Ammon's horn (tissue), 1 donor: ENCODE results near the gene RNF225.
"Not testable (repeated sequence)": the region's sequence is repeated elsewhere in the genome, so short reads cannot be mapped to it uniquely, and the experiment has no call there.

ENCODE experiments used
- DNase-seq: peaks from one replicate; pipeline ENCODE4 v3.0.0-alpha.2; 2016; ENCODE audit warnings: low spot score

RNF225 gene

DNA sequence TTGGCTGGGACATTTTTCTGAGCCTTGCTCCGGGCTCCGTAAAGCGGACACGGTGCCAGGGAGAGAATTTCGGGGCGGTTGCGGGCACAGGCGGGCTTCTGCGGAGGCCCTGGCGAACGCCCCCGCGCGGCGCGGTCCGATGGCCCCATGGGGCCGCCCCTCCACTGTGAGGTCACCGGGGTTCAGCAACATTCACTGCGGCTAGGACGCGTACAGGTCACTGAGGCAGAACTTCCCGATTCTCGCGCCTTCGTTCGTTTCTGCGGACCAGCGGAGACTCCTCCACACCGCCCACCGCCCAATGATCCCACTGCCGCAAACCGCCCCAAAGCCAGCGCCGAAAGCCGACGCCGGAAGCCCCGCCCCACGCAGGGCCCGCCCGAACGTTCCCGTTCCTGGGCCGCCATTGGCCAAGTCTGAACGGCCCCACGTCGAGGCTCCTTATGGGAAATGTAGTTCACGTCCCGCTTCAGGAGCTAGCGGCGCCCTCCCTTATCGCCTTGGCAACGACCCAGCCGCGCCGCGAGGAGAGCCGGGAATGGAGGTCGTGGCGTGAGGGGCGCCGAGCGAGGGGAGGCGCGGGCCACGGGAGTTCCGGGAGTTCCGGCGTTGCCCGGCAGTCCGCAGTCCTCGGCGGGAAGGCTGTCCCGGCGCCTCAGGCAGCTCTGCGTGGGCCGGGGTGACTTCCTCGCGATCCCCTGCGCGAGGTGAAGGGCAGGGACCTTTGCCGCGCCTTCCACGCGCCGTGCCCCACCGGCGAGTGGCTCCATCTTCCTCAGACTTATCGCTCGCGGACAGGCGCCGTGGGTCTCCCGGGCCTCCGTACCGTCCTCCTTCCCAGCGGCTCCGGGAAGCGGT lies 12.9 kb downstream of the RNF225 start, which contains the start of gene ZNF584:
Gene ZNF584 (plus strand): TSS at position 498 of the 858 bp plus-strand sequence. CDS start 499 bp downstream, outside the sequence.
- DNase-seq, result peak; percentile 98

DNA sequence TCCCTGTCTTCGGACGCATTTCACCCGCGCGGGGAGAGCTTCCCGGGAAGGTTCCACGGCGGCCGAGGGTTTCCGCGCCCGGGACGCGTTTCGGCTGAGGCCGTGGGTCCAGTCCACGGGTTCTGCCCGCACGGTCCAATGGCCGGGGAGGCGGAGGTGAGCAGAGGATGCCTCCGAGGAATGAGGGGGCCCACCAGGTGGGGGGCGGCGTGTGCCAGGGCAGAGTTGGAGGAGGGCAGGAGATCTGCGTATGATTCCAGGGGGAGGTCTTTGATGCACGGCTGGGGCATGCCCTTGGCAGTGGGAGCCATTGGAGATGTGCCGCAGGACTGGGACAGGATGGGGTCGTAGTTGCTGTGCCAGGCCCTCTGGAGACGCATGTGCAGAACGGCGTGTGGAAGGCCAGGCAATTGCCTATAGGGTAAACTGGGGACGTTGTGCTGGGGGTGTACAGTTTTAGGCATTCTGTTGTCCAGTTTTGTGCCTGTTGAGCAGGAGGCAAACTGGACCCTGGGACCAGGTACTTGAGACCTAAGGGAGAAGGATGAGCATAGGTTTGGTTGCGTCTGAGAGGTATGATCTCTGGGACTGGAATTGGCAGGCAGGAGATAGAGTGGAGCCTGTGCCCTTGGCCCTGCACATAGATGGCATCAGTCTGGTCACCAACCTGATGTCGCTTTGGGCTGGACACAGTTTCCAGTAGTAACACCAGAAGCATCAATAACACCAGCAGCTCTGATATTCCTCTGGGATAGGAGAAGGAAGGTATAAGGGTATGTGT lies 13.7 kb downstream of the RNF225 start:
- DNase-seq, result no peak

DNA sequence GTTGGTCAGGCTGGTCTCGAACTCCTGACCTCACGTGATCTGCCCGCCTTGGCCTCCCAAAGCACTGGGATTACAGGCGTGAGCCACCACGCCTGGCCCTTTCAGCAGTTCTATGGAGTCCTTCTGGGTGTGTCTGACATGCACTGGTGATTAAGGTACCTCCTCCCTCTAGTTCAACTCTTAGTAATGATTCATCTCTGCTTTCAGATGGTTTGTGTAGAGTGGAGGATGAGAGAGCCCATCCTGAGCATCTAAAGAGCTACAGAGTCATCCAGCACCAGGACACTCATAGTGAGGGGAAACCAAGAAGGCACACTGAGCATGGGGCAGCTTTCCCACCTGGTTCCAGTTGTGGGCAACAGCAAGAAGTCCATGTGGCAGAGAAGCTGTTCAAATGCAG lies 21.1 kb downstream of the RNF225 start:
- no peak for DNase-seq

DNA sequence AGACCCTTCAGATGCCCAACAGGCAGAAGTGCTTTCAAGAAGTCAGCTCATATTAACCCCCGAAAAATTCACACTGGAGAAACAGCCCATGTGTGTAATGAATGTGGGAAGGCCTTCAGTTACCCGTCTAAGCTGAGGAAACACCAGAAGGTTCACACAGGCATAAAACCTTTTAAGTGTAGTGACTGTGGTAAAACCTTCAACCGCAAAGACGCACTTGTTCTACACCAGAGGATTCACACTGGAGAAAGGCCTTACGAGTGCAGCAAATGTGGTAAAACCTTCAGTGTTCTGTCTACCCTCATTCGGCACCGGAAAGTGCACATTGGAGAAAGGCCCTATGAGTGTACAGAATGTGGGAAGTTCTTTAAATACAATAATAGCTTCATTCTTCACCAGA lies 21.6 kb downstream of the RNF225 start:
- DNase-seq, result no peak

DNA sequence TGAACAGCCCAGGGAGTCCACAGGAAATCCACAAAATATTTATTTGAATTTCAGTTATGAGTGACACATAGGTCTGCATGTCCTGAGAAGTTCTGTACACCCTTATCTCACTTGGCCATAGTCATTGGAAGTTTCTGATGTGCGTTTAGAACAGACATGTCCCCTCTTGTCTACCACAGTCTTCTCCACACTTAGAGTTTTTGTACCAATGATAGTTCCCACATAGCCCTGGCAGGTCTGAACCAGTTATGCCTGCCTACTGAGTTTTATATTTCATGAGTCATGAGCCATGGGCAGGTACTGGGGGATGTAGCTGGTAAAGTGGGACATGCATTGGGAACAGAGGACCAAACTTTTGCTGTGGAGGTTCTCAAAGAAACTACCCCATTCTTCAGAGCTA lies 33.2 kb downstream of the RNF225 start:
- DNase-seq, result no peak

DNA sequence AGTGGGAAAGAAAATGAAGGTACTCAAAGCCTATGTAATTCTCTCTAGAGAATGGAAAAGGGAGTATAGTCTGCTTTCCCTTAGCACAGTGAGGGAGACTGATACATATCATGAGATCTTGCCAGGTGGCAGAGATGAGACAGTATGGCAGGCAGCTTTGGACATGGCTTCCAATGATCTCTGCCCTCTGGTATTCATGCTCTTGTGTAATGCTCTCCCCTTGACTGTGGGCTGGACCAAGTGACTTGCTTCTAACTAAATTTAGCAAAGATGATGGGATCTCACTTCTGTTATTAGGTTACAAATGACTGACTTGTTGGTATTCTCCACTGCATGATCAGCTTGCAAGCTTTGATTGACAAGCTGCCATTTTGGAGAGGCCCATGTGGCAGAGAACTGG lies 34.3 kb downstream of the RNF225 start:
- DNase-seq, result no peak

DNA sequence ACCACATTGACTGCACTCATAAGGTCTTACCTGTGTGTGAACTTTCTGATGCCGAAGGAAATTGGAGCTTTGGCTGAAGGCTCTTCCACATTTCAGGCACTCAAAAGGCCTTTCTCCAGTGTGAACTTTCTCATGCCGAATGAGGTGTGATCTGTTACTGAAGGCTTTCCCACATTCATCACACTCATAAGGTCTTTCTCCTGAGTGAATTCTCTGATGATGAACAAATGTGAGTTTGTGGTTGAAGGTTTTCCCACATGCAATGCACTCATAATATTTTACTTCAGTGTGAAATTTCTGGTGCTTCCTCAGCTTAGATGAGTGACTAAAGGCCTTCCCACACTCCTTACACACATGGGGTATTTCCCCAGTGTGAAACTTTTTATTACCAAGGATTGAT lies 38.8 kb downstream of the RNF225 start:
- DNase-seq, result no peak

DNA sequence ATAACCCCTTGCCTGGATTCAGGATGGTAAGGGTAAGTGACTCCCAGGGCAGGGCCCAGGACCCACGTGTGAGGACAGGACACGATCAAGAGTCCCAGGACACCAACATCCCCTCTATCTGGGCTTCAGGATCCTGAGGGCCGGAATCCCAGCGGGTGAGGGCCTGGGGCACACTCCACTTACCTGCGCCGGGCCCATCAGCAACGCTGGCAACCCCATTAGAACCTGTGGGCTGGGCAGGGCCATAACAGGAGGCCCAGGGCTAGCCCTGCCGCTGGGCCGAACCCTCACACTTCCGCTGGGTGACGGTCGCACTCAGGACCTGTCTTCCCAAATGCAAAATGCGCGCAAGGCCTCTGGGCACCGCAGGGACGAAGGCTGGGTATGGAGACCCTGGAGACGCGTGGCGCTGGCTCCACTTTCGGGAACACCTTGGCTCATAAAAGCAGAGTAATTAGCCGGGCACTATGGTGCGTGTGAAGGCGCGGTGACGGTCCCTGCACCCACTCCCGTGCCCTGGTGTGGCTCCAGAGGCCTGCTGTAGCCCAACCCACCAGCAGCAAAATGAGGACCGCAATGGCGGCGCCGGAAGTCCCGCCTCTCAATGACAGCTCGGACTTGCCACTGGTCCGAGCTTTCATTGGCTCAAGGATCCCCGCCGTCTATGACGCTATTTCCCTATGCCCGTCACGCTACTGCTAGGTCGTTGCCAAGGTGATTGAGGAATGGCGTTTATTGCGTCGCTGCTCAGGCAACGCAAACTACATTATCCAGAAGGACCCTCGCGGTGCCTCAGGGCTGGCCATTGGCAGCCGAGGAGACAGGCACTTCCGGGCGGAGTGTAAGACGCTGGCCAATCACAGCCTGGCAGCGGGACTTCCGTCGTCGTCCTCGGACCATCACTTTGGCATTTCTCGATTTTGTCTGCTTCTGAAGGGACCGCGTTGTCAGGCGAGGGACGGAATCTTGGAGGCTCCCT lies 44.4 kb downstream of the RNF225 start, which contains the start of gene ZNF132:
Gene ZNF132 (minus strand): TSS at position 578 of the 979 bp plus-strand sequence. CDS start 332 bp downstream, at position 246.
- DNase-seq, result peak; percentile 100

DNA sequence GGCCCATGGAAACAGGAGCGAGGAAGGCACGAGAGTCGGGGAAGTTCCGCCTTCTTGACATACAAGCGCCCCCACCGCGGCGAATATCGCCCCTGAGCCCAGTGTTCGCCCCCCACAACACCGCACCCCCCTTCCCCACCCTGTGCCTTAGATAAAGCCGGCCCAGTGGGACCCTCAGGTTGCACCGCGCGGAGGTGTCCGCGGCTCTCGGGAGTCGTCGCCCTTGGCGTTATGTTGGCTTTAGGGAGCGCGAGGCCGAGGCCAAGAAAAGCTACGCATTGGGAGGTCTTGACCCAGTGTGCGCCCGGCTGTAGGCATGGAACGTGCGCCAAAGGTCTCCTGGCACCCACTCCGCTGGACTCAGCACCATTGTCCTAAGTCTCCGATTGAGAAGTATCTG lies 45.1 kb downstream of the RNF225 start:
- peak; percentile 20 for DNase-seq

DNA sequence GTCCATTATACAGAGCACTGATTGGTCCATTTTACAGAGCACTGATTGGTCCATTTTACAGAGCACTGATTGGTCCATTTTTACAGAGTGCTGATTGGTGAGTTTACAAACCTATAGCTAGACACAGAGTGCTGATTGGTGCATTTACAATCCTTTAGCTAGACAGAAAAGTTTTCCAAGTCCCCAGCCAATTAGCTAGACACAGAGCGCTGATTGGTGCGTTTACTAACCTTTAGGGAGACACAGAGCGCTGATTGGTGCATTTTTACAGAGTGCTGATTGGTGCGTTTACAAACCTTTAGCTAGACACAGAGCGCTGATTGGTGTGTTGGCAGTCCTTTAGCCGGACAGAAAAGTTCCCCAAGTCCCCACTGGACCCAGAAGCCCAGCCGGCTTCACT lies 47.5 kb downstream of the RNF225 start:
- DNase-seq, result not testable (repeated sequence)
